GM21576 (cell line): Measurements from ENCODE around the gene KREMEN1.
A peak's percentile ranks its signal among the peaks of the same experiment; 100 is the strongest.

Source experiments
- ATAC-seq: cut with Tn5 transposase; IDR thresholded peaks from one replicate; pipeline ENCODE4 v1.9.1; 2021; ENCODE audit warnings: mild to moderate bottlenecking, moderate library complexity; ENCODE audit not compliant: unreplicated experiment

KREMEN1 gene

DNA sequence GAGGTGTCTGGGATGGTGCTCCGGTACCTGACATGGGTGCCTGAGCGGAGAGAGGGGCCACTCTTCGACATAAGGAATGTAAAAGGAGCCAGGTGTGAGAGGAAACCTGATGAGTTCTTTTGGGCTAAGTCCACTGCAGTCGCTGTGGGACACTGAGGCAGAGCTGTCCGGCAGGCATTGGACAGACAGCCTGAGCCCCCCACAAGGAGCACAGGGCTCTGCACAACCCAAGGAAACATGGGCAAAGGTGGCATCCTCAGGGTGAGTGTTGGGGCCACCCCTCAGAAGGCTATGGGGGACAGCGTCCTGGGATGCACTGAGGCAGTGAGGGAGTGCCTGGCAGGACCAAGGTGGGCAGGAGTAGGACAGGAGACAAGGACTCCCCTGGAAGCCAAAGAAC, 75.2 kb downstream of the KREMEN1 start:
- no peak for ATAC-seq

DNA sequence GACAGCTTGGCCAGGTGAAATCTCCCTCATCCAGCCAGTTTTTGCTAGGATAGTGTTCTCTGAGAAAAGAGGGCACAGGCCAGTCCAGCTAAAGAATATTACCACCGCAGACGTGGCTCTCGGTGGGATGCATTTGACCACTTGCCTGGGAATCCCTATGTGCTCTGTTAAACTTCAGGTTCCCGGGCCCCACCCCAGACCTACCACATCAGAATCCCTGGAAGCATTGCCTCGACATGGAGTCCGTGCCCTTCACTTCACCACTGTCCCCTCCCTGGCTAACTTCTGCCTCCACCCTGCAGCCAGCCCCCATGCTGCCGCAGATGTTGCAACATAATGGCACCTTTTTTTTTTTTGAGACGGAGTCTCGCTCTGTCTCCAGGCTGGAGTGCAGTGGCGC, 76.0 kb downstream of the KREMEN1 start:
- no peak for ATAC-seq

GRCh38 chr22:29149841-29150555, 77.2 kb downstream of the KREMEN1 start:
- ATAC-seq = no peak

DNA sequence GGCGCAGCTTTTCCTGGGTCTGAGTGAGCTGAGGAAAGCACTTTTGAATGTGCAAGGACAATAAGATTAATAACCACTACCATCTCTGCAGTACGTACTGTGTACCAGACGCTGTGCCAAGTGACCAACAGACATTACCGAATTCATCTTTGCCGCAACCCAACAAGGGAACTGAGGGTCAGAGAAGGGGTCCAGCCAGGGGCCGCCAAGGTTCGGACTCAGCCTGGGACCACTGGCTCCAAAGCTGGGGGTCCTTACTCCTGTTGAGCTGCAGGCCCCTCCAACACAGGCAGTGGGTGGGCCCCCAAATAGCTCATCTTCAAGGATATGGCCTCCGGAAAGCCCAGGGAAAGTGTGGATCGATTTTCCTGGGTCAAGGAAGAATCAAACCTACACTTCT, 77.9 kb downstream of the KREMEN1 start:
- no peak for ATAC-seq

- no peak for ATAC-seq
Observed at GRCh38 chr22:29151316-29151715, 78.5 kb downstream of the KREMEN1 start.

DNA sequence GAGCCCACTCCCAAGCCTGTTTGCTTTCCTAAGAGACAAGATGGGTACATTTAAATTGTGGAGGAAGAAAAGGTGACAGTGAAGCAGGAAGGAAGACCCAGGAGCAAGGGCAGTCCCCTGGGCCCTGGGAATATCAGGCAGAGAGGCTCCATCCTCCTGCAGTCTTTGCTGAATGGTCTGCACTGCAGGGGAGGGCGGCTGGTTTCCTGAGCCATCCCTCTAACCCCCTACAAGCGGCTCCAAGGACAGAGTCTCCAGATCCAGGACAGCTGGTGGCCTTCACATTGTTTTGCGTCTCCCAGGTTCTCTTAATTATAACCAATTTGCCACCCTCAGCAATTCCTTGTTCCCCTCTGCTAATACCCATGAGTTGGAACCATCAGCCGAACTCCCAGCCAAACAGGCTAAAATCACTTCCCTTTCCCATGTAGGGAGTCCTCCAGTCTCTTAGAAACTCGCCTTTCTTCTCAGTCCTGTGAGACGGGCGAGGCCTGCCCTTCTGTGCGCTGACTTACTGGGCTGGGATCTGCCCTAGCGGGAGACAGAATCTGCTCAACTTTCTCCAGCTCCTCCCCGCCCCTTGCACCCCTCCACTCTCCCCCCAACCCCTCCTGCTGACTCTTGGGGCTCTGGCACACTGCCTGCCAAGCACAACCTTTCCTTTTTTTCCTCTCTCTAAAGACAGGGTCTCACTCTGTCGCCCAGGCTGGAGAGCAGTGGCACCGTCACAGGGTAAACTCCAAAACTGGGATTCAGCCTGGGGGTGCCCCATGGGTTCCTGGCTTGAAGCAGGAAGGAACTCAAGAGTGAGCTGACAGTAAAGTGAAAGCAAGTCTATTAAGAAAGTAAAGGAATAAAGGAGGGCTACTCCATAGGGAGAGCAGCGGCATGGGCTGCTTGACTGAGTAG, 79.5 kb downstream of the KREMEN1 start:
- ATAC-seq = no peak

DNA sequence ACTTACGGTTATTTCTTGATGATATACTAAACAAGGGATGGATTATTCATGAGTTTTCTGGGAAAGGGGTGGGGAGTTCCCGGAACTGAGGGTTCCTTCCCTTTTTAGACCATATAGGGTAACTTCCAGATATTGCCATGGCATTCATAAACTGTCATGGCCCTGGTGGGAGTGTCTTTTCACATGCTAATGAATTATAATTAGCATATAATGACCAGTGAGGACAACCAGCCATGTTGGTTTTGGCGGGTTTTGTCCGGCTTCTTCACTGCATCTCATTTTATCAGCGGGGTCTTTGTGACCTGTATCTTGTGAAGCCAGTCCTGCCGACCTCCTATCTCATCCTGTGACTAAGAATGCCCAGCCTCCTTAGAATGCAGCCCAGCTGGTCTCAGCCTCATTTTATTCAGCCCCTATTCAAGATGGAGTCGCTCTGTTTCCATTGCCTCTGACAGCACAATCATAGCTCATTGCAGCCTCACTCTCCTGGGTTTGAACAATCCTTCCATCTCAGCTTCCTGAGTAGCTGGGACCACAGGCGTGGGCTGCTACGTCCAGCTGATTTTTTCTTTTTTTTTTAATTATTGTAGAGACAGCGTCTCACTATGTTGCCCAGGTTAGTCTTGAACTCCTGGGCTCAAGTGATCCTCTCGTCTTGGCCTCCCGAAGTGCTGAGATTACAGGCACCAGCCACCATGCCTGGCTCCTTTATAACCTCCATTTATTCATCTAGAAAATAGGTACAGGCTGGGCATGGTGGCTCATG, 80.3 kb downstream of the KREMEN1 start:
- ATAC-seq = no peak

GRCh38 chr22:29154364-29155048, 81.7 kb downstream of the KREMEN1 start:
- ATAC-seq = no peak

DNA sequence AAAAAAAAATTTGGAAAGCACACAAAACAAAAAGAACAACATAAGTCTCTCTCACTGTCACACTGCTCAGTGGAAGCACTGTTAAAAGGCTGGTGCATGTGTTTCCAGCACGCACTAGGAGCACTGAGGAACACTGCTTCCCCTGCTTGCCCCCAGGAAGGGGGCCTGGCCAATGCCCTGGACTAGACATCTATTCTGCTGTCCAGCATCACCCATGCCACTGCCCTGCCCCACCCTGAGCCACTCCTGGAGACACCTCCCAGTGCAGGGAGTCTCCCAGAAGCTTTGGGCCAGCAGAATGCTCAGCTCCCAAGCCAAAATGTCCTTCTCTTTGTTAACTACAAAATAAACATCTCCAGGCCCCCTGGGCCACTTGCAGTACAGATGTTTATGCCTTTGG, 83.1 kb downstream of the KREMEN1 start:
- ATAC-seq = no peak

- no peak for ATAC-seq
Observed at GRCh38 chr22:29156507-29156906, 83.7 kb downstream of the KREMEN1 start.

- ATAC-seq = no peak
Observed at GRCh38 chr22:29157759-29158535, 85.1 kb downstream of the KREMEN1 start.

DNA sequence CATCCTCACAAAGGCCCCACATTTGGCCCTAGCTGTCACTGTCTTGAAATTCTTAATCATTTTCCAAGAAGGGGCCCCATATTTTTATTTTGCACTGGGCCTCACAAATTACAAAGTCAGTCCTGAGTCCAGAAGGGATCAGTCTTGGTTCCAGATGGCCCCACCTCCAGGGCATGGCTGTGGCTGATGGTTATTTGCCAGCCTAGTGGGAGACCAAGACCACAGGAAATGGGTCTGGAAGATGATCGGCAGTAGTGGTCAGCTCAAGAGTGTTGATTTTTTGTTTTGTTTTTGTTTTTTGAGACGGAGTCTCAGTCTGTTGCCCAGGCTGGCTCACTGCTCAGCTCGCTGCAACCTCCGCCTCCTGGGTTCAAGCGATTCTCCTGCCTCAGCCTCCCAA, 85.7 kb downstream of the KREMEN1 start:
- no peak for ATAC-seq

DNA sequence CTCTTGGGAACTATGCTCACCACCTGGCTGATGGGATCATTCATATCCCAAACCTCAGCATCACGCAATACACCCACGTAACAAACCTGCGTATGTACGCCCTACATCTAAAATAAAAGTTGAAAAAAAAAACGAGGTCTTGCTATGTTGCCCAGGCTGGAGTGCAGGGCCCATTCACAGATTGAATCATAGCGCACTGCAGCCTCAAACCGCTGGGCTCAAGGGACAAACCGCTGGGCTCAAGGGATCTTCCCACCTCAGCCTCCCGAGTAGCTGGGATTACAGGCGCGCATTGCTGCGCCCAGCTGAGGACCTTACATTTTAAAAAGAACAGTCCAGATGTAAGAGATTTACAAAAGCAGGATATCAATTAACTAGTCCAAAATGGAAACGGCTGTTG, 91.0 kb downstream of the KREMEN1 start:
- no peak for ATAC-seq

- ATAC-seq = no peak
Observed at GRCh38 chr22:29165321-29166060, 92.7 kb downstream of the KREMEN1 start.

- no peak for ATAC-seq
Observed at GRCh38 chr22:29166180-29166579, 93.3 kb downstream of the KREMEN1 start.

GRCh38 chr22:29167032-29167911, 94.4 kb downstream of the KREMEN1 start:
- ATAC-seq = peak; percentile 86

GRCh38 chr22:29171721-29172120, 98.9 kb downstream of the KREMEN1 start:
- no peak for ATAC-seq

DNA sequence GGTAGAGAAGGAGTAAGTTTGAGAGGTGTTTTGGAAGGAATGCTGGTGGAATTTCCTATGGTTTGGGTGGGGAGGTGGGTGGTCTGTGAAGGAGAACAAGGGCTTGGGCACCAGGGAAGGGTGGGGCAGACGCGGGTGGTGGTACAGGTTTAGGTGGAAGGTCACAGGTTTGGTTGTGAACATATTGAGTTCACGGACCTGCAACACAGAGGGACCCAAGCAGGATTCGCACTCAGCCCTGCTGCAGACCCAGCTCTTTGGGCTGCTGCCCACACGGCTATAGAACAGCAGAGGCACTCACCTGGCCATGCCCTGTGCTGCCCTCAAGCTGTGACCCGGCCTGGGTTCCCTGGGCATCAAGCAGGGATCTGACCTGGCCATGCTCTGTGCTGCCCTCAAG, 99.4 kb downstream of the KREMEN1 start:
- ATAC-seq = no peak
